ENCODE results near the gene DDAH2.

DDAH2 gene

DNA sequence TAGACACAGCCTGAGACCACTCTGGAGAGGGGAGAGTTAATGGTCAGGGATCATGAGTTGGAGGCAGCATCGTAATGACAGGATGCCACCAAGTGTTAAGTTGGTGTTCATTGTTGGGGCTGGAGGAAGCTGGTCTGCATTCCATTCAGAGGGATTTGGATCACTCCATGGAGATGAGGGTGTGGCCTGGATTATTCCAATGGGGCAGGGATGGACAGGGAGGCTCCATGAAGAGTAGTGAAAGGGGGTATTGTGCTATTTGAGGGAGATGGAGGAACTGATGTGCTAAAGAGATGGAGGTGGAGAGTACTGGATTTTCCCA is 34.5 kb upstream of the DDAH2 start:
- TF ChIP-seq ZNF600 (tag by site-specific recombination; IDR thresholded peaks at IDR 0.05) (peak; percentile 90), ZNF394 (tag by site-specific recombination; IDR thresholded peaks at IDR 0.05; ENCODE audit: borderline replicate concordance) (no peak), ZFP69B (tag by site-specific recombination; IDR thresholded peaks at IDR 0.05) (no peak), ZBTB17 (tag by site-specific recombination; IDR thresholded peaks at IDR 0.05) (peak; percentile 34; the same call in 1 of the 2 replicates), KLF1 (tag by site-specific recombination; IDR thresholded peaks at IDR 0.05) (peak; percentile 78), ZNF626 (tag by site-specific recombination; IDR thresholded peaks at IDR 0.05) (no peak), WT1 (tag by site-specific recombination; IDR thresholded peaks at IDR 0.05) (0 out of 2 replicates have a peak, but pooled peaks have one; percentile 9)
- TF ChIP-seq, protein P1, sequence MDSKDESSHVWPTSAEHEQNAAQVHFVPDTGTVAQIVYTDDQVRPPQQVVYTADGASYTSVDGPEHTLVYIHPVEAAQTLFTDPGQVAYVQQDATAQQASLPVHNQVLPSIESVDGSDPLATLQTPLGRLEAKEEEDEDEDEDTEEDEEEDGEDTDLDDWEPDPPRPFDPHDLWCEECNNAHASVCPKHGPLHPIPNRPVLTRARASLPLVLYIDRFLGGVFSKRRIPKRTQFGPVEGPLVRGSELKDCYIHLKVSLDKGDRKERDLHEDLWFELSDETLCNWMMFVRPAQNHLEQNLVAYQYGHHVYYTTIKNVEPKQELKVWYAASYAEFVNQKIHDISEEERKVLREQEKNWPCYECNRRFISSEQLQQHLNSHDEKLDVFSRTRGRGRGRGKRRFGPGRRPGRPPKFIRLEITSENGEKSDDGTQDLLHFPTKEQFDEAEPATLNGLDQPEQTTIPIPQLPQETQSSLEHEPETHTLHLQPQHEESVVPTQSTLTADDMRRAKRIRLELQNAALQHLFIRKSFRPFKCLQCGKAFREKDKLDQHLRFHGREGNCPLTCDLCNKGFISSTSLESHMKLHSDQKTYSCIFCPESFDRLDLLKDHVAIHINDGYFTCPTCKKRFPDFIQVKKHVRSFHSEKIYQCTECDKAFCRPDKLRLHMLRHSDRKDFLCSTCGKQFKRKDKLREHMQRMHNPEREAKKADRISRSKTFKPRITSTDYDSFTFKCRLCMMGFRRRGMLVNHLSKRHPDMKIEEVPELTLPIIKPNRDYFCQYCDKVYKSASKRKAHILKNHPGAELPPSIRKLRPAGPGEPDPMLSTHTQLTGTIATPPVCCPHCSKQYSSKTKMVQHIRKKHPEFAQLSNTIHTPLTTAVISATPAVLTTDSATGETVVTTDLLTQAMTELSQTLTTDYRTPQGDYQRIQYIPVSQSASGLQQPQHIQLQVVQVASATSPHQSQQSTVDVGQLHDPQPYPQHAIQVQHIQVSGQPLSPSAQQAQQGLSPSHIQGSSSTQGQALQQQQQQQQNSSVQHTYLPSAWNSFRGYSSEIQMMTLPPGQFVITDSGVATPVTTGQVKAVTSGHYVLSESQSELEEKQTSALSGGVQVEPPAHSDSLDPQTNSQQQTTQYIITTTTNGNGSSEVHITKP (tag by site-specific recombination; IDR thresholded peaks at IDR 0.05): peak; percentile 99
- TF ChIP-seq, protein P2, sequence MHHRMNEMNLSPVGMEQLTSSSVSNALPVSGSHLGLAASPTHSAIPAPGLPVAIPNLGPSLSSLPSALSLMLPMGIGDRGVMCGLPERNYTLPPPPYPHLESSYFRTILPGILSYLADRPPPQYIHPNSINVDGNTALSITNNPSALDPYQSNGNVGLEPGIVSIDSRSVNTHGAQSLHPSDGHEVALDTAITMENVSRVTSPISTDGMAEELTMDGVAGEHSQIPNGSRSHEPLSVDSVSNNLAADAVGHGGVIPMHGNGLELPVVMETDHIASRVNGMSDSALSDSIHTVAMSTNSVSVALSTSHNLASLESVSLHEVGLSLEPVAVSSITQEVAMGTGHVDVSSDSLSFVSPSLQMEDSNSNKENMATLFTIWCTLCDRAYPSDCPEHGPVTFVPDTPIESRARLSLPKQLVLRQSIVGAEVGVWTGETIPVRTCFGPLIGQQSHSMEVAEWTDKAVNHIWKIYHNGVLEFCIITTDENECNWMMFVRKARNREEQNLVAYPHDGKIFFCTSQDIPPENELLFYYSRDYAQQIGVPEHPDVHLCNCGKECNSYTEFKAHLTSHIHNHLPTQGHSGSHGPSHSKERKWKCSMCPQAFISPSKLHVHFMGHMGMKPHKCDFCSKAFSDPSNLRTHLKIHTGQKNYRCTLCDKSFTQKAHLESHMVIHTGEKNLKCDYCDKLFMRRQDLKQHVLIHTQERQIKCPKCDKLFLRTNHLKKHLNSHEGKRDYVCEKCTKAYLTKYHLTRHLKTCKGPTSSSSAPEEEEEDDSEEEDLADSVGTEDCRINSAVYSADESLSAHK (tag by site-specific recombination; IDR thresholded peaks at IDR 0.05): 0 out of 2 replicates have a peak, but pooled peaks have one; percentile 22
- Histone ChIP-seq H3K36me3 (ENCODE audit: control insufficient read depth in 2 of 2, insufficient read depth in 1 of 2, low read length in 2 of 2) (peaks cover 14 to 64% of the 10 kb centered on the region in 2 experiments; a peak in 2 of 3 replicates), H3K9me3 (ENCODE audit: control insufficient read depth, insufficient read depth, low read depth, low read length) (no peaks in the 10 kb centered on the region), H3K4me3 (ENCODE audit: low read depth, low read length) (no peak overlapping the region), H3K27ac (ENCODE audit: extremely low read depth, low read depth, low read length) (no peak overlapping the region), H3K4me1 (ENCODE audit: control insufficient read depth, insufficient read depth, low read length) (no peaks in the 10 kb centered on the region)
- ChIA-PET POLR2A (interaction anchor here (0.6 to 1.7 kb wide), 4 partner anchors 11 to 70 kb away, joined by 3 to 8 read pairs (median 4); partner anchors contain the start of genes HSPA1B and MSH5), CTCF (interaction anchor here (0.7 to 2.1 kb wide), 2 partner anchors 12 to 17 kb away, joined by 4 to 5 read pairs; no protein-coding TSS in a partner anchor)

DNA sequence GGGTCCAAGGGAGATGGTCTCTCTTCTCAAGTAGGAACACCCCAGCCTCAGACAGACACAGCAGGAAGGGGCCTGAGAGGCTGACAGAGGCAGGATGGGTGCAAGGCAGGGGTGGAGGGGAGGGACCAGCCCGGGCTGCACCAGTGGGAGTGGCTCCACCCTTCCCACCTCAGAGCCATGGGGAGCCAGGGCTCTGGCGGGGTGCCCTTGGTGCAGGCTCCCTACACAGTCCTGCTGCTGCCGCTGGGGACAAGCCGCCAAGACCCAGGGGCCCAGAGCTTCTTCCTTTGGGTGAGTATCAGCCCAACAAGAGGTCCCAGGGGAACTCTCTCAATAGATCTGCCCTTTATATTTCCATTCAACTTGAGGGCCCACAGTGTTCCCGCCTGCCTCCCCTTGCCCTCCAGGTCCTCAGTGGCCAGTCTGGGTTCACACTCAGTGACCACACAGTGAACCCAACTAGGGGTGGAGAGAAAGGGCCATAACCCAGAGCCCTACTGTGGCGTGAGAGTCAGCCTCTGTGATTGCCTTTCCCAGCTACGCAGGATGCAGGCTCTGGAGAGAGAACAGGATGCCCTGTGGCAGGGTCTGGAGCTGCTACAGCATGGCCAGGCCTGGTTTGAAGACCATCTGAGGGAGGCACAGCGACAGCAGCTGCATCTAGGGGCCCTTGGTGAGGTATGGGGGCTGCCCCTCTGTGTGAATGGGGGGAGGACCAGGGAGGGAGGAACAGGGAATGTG is 33.9 kb upstream of the DDAH2 start:
- Histone ChIP-seq H3K9me3 (ENCODE audit: control insufficient read depth, insufficient read depth, low read depth, low read length) (no peaks in the 10 kb centered on the region), H3K27ac (ENCODE audit: extremely low read depth, low read depth, low read length) (no peak overlapping the region), H3K4me3 (ENCODE audit: low read depth, low read length) (no peak overlapping the region), H3K36me3 (ENCODE audit: control insufficient read depth in 2 of 2, insufficient read depth in 1 of 2, low read length in 2 of 2) (peaks cover 14 to 69% of the 10 kb centered on the region in 2 experiments; a peak in 2 of 3 replicates), H3K4me1 (ENCODE audit: control insufficient read depth, insufficient read depth, low read length) (no peaks in the 10 kb centered on the region)
- ChIA-PET POLR2A (interaction anchor here (0.9 to 1.7 kb wide), 3 partner anchors 10 to 64 kb away, joined by 3 to 8 read pairs (median 4); partner anchors contain the start of genes HSPA1B and MSH5), CTCF (interaction anchor here (0.7 to 2.1 kb wide), 2 partner anchors 12 to 17 kb away, joined by 4 to 5 read pairs; no protein-coding TSS in a partner anchor)
- peak; percentile 53 for TF ChIP-seq ZIC2 (tag by site-specific recombination; IDR thresholded peaks at IDR 0.05)
- TF ChIP-seq KLF7 (tag by site-specific recombination; IDR thresholded peaks at IDR 0.05; ENCODE audit: borderline replicate concordance): no peak

DNA sequence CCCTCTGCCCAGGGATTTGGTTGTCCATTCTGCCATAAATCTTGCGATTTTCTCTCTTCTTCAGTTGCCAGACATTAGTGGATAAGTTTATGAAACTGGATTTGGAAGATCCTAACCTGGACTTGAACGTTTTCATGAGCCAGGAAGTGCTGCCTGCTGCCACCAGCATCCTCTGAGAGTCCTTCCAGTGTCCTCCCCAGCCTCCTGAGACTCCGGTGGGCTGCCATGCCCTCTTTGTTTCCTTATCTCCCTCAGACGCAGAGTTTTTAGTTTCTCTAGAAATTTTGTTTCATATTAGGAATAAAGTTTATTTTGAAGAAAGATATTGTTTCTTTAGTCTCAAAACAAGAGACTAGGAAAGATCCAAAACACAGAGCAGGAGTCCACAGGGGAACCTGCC is 33.3 kb upstream of the DDAH2 start, which contains the start of gene SAPCD1:
TSS of gene SAPCD1 (plus strand) at position 301 of the 400 bp plus-strand sequence. CDS start 399 bp downstream, outside the sequence.
- Histone ChIP-seq H3K4me1 (ENCODE audit: control insufficient read depth, insufficient read depth, low read length) (no peaks in the 10 kb centered on the region), H3K36me3 (ENCODE audit: control insufficient read depth in 2 of 2, insufficient read depth in 1 of 2, low read length in 2 of 2) (peaks cover 14 to 70% of the 10 kb centered on the region in 2 experiments; a peak in 2 of 3 replicates), H3K27ac (ENCODE audit: extremely low read depth, low read depth, low read length) (no peak within 1 kb of the TSS), H3K4me3 (ENCODE audit: low read depth, low read length) (no peak within 1 kb of the TSS), H3K9me3 (ENCODE audit: control insufficient read depth, insufficient read depth, low read depth, low read length) (no peaks in the 10 kb centered on the region)
- ChIA-PET POLR2A (interaction anchor here (1.7 kb wide), 1 partner anchor 10 kb away, joined by 4 read pairs; no protein-coding TSS in a partner anchor), CTCF (interaction anchor here (0.6 to 3.9 kb wide), 3 partner anchors 7 to 1087 kb away, joined by 4 to 33 read pairs (median 5); no protein-coding TSS in a partner anchor)
- no peak for TF ChIP-seq GLIS1 (tag by site-specific recombination; IDR thresholded peaks at IDR 0.05)
- no peak for TF ChIP-seq ZNF701 (tag by site-specific recombination; IDR thresholded peaks at IDR 0.05)
- TF ChIP-seq, protein P3, sequence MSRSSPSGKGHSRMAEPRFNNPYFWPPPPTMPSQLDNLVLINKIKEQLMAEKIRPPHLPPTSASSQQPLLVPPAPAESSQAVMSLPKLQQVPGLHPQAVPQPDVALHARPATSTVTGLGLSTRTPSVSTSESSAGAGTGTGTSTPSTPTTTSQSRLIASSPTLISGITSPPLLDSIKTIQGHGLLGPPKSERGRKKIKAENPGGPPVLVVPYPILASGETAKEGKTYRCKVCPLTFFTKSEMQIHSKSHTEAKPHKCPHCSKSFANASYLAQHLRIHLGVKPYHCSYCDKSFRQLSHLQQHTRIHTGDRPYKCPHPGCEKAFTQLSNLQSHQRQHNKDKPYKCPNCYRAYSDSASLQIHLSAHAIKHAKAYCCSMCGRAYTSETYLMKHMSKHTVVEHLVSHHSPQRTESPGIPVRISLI (tag by site-specific recombination; IDR thresholded peaks at IDR 0.05): no peak
- TF ChIP-seq ZFP41 (tag by site-specific recombination; IDR thresholded peaks at IDR 0.05; ENCODE audit: borderline replicate concordance): no peak
- no peak for TF ChIP-seq ZNF394 (tag by site-specific recombination; IDR thresholded peaks at IDR 0.05; ENCODE audit: borderline replicate concordance)
- TF ChIP-seq ZSCAN30 (tag by site-specific recombination; IDR thresholded peaks at IDR 0.05): no peak
- no peak for TF ChIP-seq SP7 (tag by site-specific recombination; IDR thresholded peaks at IDR 0.05)
- TF ChIP-seq, protein P4, sequence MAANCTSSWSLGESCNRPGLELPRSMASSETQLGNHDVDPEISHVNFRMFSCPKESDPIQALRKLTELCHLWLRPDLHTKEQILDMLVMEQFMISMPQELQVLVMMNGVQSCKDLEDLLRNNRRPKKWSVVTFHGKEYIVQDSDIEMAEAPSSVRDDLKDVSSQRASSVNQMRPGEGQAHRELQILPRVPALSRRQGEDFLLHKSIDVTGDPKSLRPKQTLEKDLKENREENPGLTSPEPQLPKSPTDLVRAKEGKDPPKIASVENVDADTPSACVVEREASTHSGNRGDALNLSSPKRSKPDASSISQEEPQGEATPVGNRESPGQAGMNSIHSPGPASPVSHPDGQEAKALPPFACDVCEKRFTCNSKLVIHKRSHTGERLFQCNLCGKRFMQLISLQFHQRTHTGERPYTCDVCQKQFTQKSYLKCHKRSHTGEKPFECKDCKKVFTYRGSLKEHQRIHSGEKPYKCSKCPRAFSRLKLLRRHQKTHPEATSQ (tag by site-specific recombination; IDR thresholded peaks at IDR 0.05): no peak
- no peak for TF ChIP-seq ZNF664 (tag by site-specific recombination; IDR thresholded peaks at IDR 0.05)
- TF ChIP-seq BCL11A (tag by site-specific recombination; IDR thresholded peaks at IDR 0.05; ENCODE audit: low read depth): no peak
- TF ChIP-seq ZNF354C (tag by site-specific recombination; IDR thresholded peaks at IDR 0.05; ENCODE audit: borderline replicate concordance, low read depth): no peak

All from HEK293 (cell line).